GM18867 (cell line): ENCODE data around the gene HSPG2.
A peak's percentile ranks its signal among the peaks of the same experiment; 100 is the strongest.

Source experiments
- ATAC-seq: cut with Tn5 transposase; IDR thresholded peaks from one replicate; pipeline ENCODE4 v1.9.1; 2021; ENCODE audit warnings: mild to moderate bottlenecking, moderate library complexity; ENCODE audit not compliant: unreplicated experiment

The HSPG2 gene

DNA sequence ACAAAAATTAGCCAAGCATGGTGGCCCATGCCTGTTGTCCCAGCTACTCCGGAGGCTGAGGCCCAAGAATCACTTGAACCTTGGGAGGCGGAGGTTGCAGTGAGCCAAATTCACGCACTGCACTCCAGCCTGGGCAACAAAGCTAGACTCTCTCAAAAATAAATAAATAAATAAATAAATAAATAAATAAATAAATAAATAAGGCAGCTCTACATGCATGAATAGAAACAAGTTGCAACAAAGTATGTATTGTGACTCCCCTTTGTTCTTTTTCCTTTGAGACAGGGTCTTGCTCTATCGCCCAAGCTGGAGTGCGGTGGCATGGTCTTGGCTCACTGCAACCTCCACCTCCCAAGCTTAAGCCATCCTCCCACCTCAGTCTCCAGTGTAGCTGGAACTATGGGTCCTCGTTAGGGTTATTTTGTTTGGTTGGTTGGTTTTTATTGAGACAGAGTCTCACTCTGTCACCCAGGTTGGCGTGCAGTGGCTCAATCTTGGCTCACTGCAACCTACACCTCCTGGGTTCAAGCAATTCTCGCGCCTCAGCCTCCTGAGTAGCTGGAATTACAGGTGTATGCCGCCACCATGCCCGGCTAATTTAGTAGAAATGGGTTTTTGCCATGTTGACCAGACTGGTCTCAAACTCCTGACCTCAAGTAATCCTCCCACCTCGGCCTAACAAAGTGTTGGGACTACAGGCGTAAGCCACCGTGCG, 162.1 kb downstream of the HSPG2 start:
- ATAC-seq, result no peak

DNA sequence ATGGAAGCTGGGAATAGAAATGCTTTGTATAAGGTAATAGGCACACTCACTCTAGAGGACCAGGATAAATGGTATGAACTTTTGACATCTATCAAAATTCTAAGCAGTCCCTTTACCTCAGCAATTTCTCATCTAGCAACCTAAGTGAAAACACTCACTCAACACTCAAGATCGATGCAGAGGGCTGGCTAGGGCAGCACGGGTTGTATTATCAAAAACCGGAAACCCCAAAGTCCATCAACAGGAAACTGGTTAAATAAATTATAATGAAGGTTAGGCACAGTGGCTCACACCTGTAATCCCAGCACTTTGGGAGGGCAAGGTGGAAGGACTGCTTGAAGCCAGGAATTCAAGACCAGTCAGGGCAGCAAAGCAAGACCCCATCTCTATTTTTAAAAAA, 163.5 kb downstream of the HSPG2 start:
- ATAC-seq, result peak; percentile 62
